ENCODE data around the gene SEPTIN8. TPM values are rescaled to one million over a fixed set of nuclear protein-coding genes. Genes with fewer than 3 reads are reported as not detected.

The SEPTIN8 gene
- total and polyA plus RNA-seq, 2 of the 13 experiments (the other 11 are each of a cell fraction or from before 2014, with no cell fraction given) = 41.4 to 49.9 TPM

- 0 out of 2 replicates have a peak, but pooled peaks have one; percentile 43 for TF ChIP-seq YEATS4 (CRISPR knock-in tag; IDR thresholded peaks at IDR 0.05; ENCODE audit: borderline replicate concordance)
- TF ChIP-seq, protein P1, sequence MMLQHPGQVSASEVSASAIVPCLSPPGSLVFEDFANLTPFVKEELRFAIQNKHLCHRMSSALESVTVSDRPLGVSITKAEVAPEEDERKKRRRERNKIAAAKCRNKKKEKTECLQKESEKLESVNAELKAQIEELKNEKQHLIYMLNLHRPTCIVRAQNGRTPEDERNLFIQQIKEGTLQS (CRISPR knock-in tag; IDR thresholded peaks at IDR 0.05) = no peak
- TF ChIP-seq ZNF251 (CRISPR knock-in tag; IDR thresholded peaks at IDR 0.05) = no peak
- peak; percentile 22 for TF ChIP-seq HNRNPK (IDR thresholded peaks at IDR 0.05; ENCODE audit: low read depth, low read length, poor library complexity, severe bottlenecking)
- TF ChIP-seq, protein P2, sequence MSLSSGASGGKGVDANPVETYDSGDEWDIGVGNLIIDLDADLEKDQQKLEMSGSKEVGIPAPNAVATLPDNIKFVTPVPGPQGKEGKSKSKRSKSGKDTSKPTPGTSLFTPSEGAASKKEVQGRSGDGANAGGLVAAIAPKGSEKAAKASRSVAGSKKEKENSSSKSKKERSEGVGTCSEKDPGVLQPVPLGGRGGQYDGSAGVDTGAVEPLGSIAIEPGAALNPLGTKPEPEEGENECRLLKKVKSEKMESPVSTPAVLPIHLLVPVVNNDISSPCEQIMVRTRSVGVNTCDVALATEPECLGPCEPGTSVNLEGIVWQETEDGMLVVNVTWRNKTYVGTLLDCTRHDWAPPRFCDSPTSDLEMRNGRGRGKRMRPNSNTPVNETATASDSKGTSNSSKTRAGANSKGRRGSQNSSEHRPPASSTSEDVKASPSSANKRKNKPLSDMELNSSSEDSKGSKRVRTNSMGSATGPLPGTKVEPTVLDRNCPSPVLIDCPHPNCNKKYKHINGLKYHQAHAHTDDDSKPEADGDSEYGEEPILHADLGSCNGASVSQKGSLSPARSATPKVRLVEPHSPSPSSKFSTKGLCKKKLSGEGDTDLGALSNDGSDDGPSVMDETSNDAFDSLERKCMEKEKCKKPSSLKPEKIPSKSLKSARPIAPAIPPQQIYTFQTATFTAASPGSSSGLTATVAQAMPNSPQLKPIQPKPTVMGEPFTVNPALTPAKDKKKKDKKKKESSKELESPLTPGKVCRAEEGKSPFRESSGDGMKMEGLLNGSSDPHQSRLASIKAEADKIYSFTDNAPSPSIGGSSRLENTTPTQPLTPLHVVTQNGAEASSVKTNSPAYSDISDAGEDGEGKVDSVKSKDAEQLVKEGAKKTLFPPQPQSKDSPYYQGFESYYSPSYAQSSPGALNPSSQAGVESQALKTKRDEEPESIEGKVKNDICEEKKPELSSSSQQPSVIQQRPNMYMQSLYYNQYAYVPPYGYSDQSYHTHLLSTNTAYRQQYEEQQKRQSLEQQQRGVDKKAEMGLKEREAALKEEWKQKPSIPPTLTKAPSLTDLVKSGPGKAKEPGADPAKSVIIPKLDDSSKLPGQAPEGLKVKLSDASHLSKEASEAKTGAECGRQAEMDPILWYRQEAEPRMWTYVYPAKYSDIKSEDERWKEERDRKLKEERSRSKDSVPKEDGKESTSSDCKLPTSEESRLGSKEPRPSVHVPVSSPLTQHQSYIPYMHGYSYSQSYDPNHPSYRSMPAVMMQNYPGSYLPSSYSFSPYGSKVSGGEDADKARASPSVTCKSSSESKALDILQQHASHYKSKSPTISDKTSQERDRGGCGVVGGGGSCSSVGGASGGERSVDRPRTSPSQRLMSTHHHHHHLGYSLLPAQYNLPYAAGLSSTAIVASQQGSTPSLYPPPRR (CRISPR knock-in tag; IDR thresholded peaks at IDR 0.05; ENCODE audit: borderline replicate concordance) = 0 out of 2 replicates have a peak, but pooled peaks have one; percentile 15
- no peak for TF ChIP-seq HMGA1 (CRISPR knock-in tag; conservative IDR thresholded peaks at IDR 0.05)
- peak; percentile 64 for TF ChIP-seq TAF1 (CRISPR knock-in tag; IDR thresholded peaks at IDR 0.05)
- TF ChIP-seq ZBTB1 (CRISPR knock-in tag; IDR thresholded peaks at IDR 0.05; ENCODE audit: borderline replicate concordance) = no peak
- TF ChIP-seq ZSCAN31 (CRISPR knock-in tag; IDR thresholded peaks at IDR 0.05; ENCODE audit: low read depth) = 0 out of 2 replicates have a peak, but pooled peaks have one; percentile 58
- TF ChIP-seq HMG20B (CRISPR knock-in tag; conservative IDR thresholded peaks at IDR 0.05) = no peak
- no peak for TF ChIP-seq NFAT5 (CRISPR knock-in tag; IDR thresholded peaks at IDR 0.05)
- TF ChIP-seq GMEB1 (CRISPR knock-in tag; IDR thresholded peaks at IDR 0.05; ENCODE audit: borderline replicate concordance) = no peak; the same call in 1 of the 2 replicates
- TF ChIP-seq ZNF552 (CRISPR knock-in tag; IDR thresholded peaks at IDR 0.05; ENCODE audit: borderline replicate concordance) = no peak
These were observed 39.9 kb downstream of the SEPTIN8 start, which contains the start of gene KIF3A (continued) for GRCh38 chr5:132736853-132737833.

All from HepG2 (cell line).